ENCODE results near the gene NDUFAF2. TPM values are rescaled to one million over a fixed set of nuclear protein-coding genes. Genes with fewer than 3 reads are reported as not detected.

The NDUFAF2 gene
- total and polyA plus RNA-seq, 2 of the 8 experiments (the other 6 are each of a cell fraction or from before 2014, with no cell fraction given), result 10.7 to 46.5 TPM

- DNase-seq (ENCODE audit: low read depth in 1 of 2, low spot score in 2 of 2), result no peak
- Histone ChIP-seq H3K79me2 (ENCODE audit: control insufficient read depth in 1 of 2, insufficient read depth in 2 of 2, low read length in 2 of 2) (peaks cover 0 to 5% of the 10 kb centered on the region in 2 experiments; a peak in 2 of 4 replicates), H3K4me3 (ENCODE audit: extremely low read depth in 1 of 4, insufficient read depth in 2 of 4, low read depth in 3 of 4, low read length in 4 of 4) (no peak overlapping the region), H3K4me1 (replicated peaks in 1 of 4; ENCODE audit: control insufficient read depth in 3 of 4, insufficient read depth in 4 of 4, low read length in 3 of 4) (no peaks in the 10 kb centered on the region), H3K4ac (replicated peaks; ENCODE audit: insufficient read length, low read depth, low read length) (no peak overlapping the region), H3K4me2 (ENCODE audit: insufficient read depth in 1 of 2, low read depth in 2 of 2, low read length in 2 of 2) (no peak overlapping the region), H3K9me3 (ENCODE audit: insufficient read depth in 2 of 2, low read depth in 1 of 2, low read length in 1 of 2) (peaks cover 0 to 5% of the 10 kb centered on the region in 2 experiments; a peak in 1 of 4 replicates), H2BK15ac (ENCODE audit: low read length) (no peak overlapping the region), H3K23ac (ENCODE audit: insufficient read length) (no peak overlapping the region), H3K27ac (ENCODE audit: low read depth, low read length) (no peak overlapping the region), H3K79me1 (ENCODE audit: low read depth, low read length) (no peaks in the 10 kb centered on the region), H4K20me1 (replicated peaks in 1 of 2; ENCODE audit: control insufficient read depth in 1 of 2, insufficient read depth in 2 of 2, low read length in 2 of 2) (no peaks in the 10 kb centered on the region), H3K23me2 (ENCODE audit: low read depth, low read length) (no peaks in the 10 kb centered on the region), H4K91ac (replicated peaks; ENCODE audit: insufficient read length, low read length) (no peak overlapping the region), H2AFZ (ENCODE audit: low read length) (no peak overlapping the region), H2BK20ac (ENCODE audit: low read length) (no peak overlapping the region), H2AK5ac (ENCODE audit: low read depth, low read length) (no peak overlapping the region), H3K14ac (ENCODE audit: insufficient read length) (no peak overlapping the region), H4K5ac (ENCODE audit: insufficient read length, low read depth, low read length) (no peak overlapping the region), H2BK5ac (ENCODE audit: low read depth, low read length) (no peak overlapping the region), H3K36me3 (ENCODE audit: control insufficient read depth in 2 of 4, insufficient read depth in 4 of 4, low read length in 3 of 4) (no peaks in the 10 kb centered on the region), H3K18ac (ENCODE audit: extremely low read depth, low read length) (no peak overlapping the region), H3K27me3 (replicated peaks in 1 of 4; ENCODE audit: control insufficient read depth in 3 of 4, extremely low read depth in 1 of 4, insufficient read depth in 3 of 4, low read length in 3 of 4) (peaks cover 0 to 1% (median 0%) of the 10 kb centered on the region in 4 experiments; a peak in 1 of 7 replicates), H4K8ac (ENCODE audit: extremely low read depth, insufficient read depth, low read length) (no peak overlapping the region), H2BK12ac (ENCODE audit: low read depth, low read length) (no peak overlapping the region), H2BK120ac (replicated peaks; ENCODE audit: low read depth, low read length) (no peak overlapping the region), H3K56ac (replicated peaks; ENCODE audit: insufficient read length, low read depth, low read length) (no peak overlapping the region), H3K9ac (replicated peaks in 1 of 4; ENCODE audit: extremely low read depth in 1 of 4, low read depth in 3 of 4, low read length in 3 of 4) (no peak overlapping the region)
- no peak for FAIRE-seq
- POLR2A ChIA-PET (ENCODE audit: partially characterized antibody), result no interaction called here
- TF ChIP-seq SUZ12 (IDR thresholded peaks at IDR 0.05; ENCODE audit: low read length), result no peak
- 91% methylated on average over 9 of the region's 9 CpGs; no CpG with 5 or more reads in 1 of the 2 experiments for WGBS, 2 experiments (ENCODE audit: extremely low coverage in 1 of 2, insufficient coverage in 1 of 2, insufficient read length in 1 of 2, insufficient replicate concordance in 2 of 2, low coverage in 1 of 2, low lambda C conversion rate in 2 of 2, missing lambda C conversion rate in 1 of 2)
- CTCF ChIA-PET (ENCODE audit: partially characterized antibody), result interaction anchor here (0.7 to 1.3 kb wide), 2 partner anchors 33 to 106 kb away, joined by 3 read pairs; no protein-coding TSS in a partner anchor
These were observed 33.1 kb downstream of the NDUFAF2 start for GRCh38 chr5:60977956-60978737.
